ENCODE data around the gene PRR30.
"Not testable (repeated sequence)": the region's sequence is repeated elsewhere in the genome, so short reads cannot be mapped to it uniquely, and the experiment has no call there.

PRR30 gene

GRCh38 chr2:27130396-27130795 lies 8.8 kb downstream of the PRR30 start:
- DNase-seq (ENCODE audit: low read depth in 2 of 3, low spot score in 2 of 3) = no peak

- no peak for DNase-seq (ENCODE audit: low read depth in 2 of 3, low spot score in 2 of 3)
Observed at GRCh38 chr2:27128668-27129571, 10.3 kb downstream of the PRR30 start.

- no peak for DNase-seq (ENCODE audit: low read depth in 2 of 3, low spot score in 2 of 3)
Observed at GRCh38 chr2:27127883-27128667, 11.1 kb downstream of the PRR30 start.

GRCh38 chr2:27126252-27126710 lies 12.9 kb downstream of the PRR30 start:
- no peak for DNase-seq (ENCODE audit: low read depth in 2 of 3, low spot score in 2 of 3)

- no peak for DNase-seq (ENCODE audit: low read depth in 2 of 3, low spot score in 2 of 3)
Observed at GRCh38 chr2:27125104-27125503, 14.1 kb downstream of the PRR30 start.

- peak in 2 of 3 experiments; percentile 30 to 42 for DNase-seq (ENCODE audit: low read depth in 2 of 3, low spot score in 2 of 3)
Observed at GRCh38 chr2:27123302-27124150, 15.7 kb downstream of the PRR30 start, which contains the start of gene ABHD1. TSS of gene ABHD1 (plus strand) at chr2:27123815. CDS start at chr2:27123949, 134 bp downstream.

- no peak for DNase-seq (ENCODE audit: low read depth in 2 of 3, low spot score in 2 of 3)
Observed at GRCh38 chr2:27122791-27123190, 16.4 kb downstream of the PRR30 start.

- DNase-seq (ENCODE audit: low read depth in 2 of 3, low spot score in 2 of 3) = no peak
Observed at GRCh38 chr2:27121906-27122305, 17.3 kb downstream of the PRR30 start.

GRCh38 chr2:27119330-27119670 lies 19.9 kb downstream of the PRR30 start:
- DNase-seq (ENCODE audit: low read depth in 2 of 3, low spot score in 2 of 3) = not testable (repeated sequence)

- no peak for DNase-seq (ENCODE audit: low read depth in 2 of 3, low spot score in 2 of 3)
Observed at GRCh38 chr2:27118525-27119329, 20.5 kb downstream of the PRR30 start, which contains the start of gene CGREF1. TSS of gene CGREF1 (minus strand) at chr2:27119128. CDS start at chr2:27104366, 14,762 bp downstream.

- no peak for DNase-seq (ENCODE audit: low read depth in 2 of 3, low spot score in 2 of 3)
Observed at GRCh38 chr2:27117995-27118524, 21.1 kb downstream of the PRR30 start.

GRCh38 chr2:27115519-27115918 lies 23.7 kb downstream of the PRR30 start:
- DNase-seq (ENCODE audit: low read depth in 2 of 3, low spot score in 2 of 3) = no peak

GRCh38 chr2:27111392-27112078 lies 27.7 kb downstream of the PRR30 start:
- not testable (repeated sequence) for DNase-seq (ENCODE audit: low read depth in 2 of 3, low spot score in 2 of 3)

GRCh38 chr2:27110603-27111352 lies 28.4 kb downstream of the PRR30 start:
- DNase-seq (ENCODE audit: low read depth in 2 of 3, low spot score in 2 of 3) = not testable (repeated sequence)

GRCh38 chr2:27109083-27109482 lies 30.1 kb downstream of the PRR30 start:
- no peak for DNase-seq (ENCODE audit: low read depth in 2 of 3, low spot score in 2 of 3)

- DNase-seq (ENCODE audit: low read depth in 2 of 3, low spot score in 2 of 3) = no peak
Observed at GRCh38 chr2:27108221-27108620, 31.0 kb downstream of the PRR30 start.

- DNase-seq (ENCODE audit: low read depth in 2 of 3, low spot score in 2 of 3) = no peak
Observed at GRCh38 chr2:27105981-27106380, 33.2 kb downstream of the PRR30 start.

- DNase-seq (ENCODE audit: low read depth in 2 of 3, low spot score in 2 of 3) = no peak
Observed at GRCh38 chr2:27102329-27102728, 36.9 kb downstream of the PRR30 start.

GRCh38 chr2:27100036-27100435 lies 39.2 kb downstream of the PRR30 start:
- no peak for DNase-seq (ENCODE audit: low read depth in 2 of 3, low spot score in 2 of 3)

All from activated CD8-positive, alpha-beta memory T cell treated with anti-CD3 and anti-CD28 coated beads for 48 hours (primary cell).